ENCODE data around the gene NKAIN2. TPM values are rescaled to one million over a fixed set of nuclear protein-coding genes. Genes with fewer than 3 reads are reported as not detected.
"Not testable (repeated sequence)": the region's sequence is repeated elsewhere in the genome, so short reads cannot be mapped to it uniquely, and the experiment has no call there.

NKAIN2 gene
- total RNA-seq, 1 experiment from 2014 or later: not detected

DNA sequence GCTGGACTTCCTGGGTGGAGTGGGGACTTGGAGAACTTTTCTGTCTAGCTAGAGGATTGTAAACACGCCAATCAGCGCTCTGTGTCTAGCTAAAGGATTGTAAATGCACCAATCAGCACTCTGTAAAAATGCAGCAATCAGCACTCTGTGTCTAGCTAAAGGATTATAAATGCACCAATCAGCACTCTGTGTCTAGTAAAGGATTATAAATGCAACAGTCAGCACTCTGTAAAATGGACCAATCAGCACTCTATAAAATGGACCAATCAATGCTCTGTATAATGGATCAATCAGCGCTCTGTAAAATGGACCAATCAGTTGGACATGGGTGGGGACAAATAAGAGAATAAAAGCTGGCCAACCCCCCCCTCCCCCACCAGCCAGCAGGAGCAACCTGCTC is 760.5 kb downstream of the NKAIN2 start:
- ATAC-seq; intact Hi-C loops (cut with micrococcal nuclease): not testable (repeated sequence)

DNA sequence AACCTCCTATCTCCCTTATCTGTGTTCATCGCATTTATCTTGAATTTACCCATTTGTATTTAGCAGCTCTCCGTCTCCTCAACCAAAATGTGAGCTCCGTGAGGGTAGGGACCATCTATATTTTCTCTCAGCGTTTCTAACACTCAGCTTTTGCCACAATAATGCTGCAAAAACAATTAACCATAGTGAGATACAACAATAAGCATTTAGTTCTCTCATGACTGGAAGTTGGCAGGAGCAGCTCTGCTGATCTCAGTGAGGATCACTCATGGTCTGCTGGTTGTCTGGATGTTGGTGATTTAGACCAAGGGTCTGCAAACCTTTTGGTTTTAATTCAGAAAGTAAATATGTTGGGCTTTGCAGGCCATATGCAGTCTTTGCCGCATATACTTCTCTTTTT is 763.7 kb downstream of the NKAIN2 start:
- DNase-seq (ENCODE audit: low read depth, low spot score) (no peak), ATAC-seq (no peak)
- Histone ChIP-seq H3K9me3 (ENCODE audit: control insufficient read depth in 1 of 2, insufficient read depth in 1 of 2, low read depth in 1 of 2, low read length in 2 of 2) (no peaks in the 10 kb centered on the region), H2AFZ (ENCODE audit: low read depth, low read length, poor library complexity, severe bottlenecking) (no peak overlapping the region), H3K79me2 (ENCODE audit: insufficient read depth, low read length) (no peaks in the 10 kb centered on the region), H3K9me2 (ENCODE audit: insufficient read depth) (no peaks in the 10 kb centered on the region), H3K4me2 (ENCODE audit: low read length) (no peak overlapping the region), H4K20me1 (ENCODE audit: insufficient read depth) (no peaks in the 10 kb centered on the region), H3K4me3 (replicated peaks in 1 of 2; ENCODE audit: low read depth in 1 of 2, low read length in 2 of 2) (no peak overlapping the region), H3K27ac (ENCODE audit: low read depth, low read length) (no peak overlapping the region), H3K4me1 (ENCODE audit: control insufficient read depth in 1 of 2, insufficient read depth in 2 of 2, low read length in 2 of 2) (no peaks in the 10 kb centered on the region), H3K36me3 (ENCODE audit: control insufficient read depth in 1 of 2, insufficient read depth in 2 of 2, low read length in 2 of 2) (no peaks in the 10 kb centered on the region), H3K27me3 (ENCODE audit: insufficient read depth, low read length) (no peaks in the 10 kb centered on the region), H3K9ac (ENCODE audit: low read length) (no peak overlapping the region)
- intact Hi-C loops (cut with micrococcal nuclease): no loop called here
- RAD21 ChIA-PET (ENCODE audit: low non-redundant PET in 1 of 2, low total read pairs in 2 of 2, uncharacterized antibody in 2 of 2, unreplicated experiment in 2 of 2): no interaction called here
- CTCF ChIA-PET: no interaction called here
- no TSS peak for BruUV-seq (replicated peaks)
- POLR2A ChIA-PET: no interaction called here
- no peak for TF ChIP-seq EZH2phosphoT487 (IDR thresholded peaks at IDR 0.05; ENCODE audit: borderline replicate concordance)
- TF ChIP-seq POLR2A (IDR thresholded peaks at IDR 0.05; ENCODE audit: borderline replicate concordance, extremely low read depth, insufficient read depth, insufficient read length): no peak
- no peak for TF ChIP-seq YY1 (IDR thresholded peaks at IDR 0.05; ENCODE audit: extremely low read depth, insufficient replicate concordance, low read depth, low read length)
- TF ChIP-seq, protein P1, sequence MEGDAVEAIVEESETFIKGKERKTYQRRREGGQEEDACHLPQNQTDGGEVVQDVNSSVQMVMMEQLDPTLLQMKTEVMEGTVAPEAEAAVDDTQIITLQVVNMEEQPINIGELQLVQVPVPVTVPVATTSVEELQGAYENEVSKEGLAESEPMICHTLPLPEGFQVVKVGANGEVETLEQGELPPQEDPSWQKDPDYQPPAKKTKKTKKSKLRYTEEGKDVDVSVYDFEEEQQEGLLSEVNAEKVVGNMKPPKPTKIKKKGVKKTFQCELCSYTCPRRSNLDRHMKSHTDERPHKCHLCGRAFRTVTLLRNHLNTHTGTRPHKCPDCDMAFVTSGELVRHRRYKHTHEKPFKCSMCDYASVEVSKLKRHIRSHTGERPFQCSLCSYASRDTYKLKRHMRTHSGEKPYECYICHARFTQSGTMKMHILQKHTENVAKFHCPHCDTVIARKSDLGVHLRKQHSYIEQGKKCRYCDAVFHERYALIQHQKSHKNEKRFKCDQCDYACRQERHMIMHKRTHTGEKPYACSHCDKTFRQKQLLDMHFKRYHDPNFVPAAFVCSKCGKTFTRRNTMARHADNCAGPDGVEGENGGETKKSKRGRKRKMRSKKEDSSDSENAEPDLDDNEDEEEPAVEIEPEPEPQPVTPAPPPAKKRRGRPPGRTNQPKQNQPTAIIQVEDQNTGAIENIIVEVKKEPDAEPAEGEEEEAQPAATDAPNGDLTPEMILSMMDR (IDR thresholded peaks at IDR 0.05 in 2 of 3, conservative IDR thresholded peaks at IDR 0.05 in 1 of 3; ENCODE audit: borderline replicate concordance in 1 of 3, insufficient read depth in 1 of 3, low read depth in 2 of 3, low read length in 2 of 3): no peak
- TF ChIP-seq ELF1 (IDR thresholded peaks at IDR 0.05; ENCODE audit: borderline replicate concordance, low read depth): no peak
- no peak for TF ChIP-seq MAX (IDR thresholded peaks at IDR 0.05)
- no peak for TF ChIP-seq EGR1 (IDR thresholded peaks at IDR 0.05; ENCODE audit: low read depth)
- no peak for TF ChIP-seq ZFX (IDR thresholded peaks at IDR 0.05)
- TF ChIP-seq, protein P2, sequence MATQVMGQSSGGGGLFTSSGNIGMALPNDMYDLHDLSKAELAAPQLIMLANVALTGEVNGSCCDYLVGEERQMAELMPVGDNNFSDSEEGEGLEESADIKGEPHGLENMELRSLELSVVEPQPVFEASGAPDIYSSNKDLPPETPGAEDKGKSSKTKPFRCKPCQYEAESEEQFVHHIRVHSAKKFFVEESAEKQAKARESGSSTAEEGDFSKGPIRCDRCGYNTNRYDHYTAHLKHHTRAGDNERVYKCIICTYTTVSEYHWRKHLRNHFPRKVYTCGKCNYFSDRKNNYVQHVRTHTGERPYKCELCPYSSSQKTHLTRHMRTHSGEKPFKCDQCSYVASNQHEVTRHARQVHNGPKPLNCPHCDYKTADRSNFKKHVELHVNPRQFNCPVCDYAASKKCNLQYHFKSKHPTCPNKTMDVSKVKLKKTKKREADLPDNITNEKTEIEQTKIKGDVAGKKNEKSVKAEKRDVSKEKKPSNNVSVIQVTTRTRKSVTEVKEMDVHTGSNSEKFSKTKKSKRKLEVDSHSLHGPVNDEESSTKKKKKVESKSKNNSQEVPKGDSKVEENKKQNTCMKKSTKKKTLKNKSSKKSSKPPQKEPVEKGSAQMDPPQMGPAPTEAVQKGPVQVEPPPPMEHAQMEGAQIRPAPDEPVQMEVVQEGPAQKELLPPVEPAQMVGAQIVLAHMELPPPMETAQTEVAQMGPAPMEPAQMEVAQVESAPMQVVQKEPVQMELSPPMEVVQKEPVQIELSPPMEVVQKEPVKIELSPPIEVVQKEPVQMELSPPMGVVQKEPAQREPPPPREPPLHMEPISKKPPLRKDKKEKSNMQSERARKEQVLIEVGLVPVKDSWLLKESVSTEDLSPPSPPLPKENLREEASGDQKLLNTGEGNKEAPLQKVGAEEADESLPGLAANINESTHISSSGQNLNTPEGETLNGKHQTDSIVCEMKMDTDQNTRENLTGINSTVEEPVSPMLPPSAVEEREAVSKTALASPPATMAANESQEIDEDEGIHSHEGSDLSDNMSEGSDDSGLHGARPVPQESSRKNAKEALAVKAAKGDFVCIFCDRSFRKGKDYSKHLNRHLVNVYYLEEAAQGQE (IDR thresholded peaks at IDR 0.05; ENCODE audit: low read depth): no peak
- no peak for TF ChIP-seq EZH2 (IDR thresholded peaks at IDR 0.05)
- no peak for TF ChIP-seq FOSL1 (IDR thresholded peaks at IDR 0.05; ENCODE audit: low read depth)
- no peak for TF ChIP-seq POLR2AphosphoS5 (IDR thresholded peaks at IDR 0.05; ENCODE audit: low read depth, low read length)
- TF ChIP-seq, protein P3, sequence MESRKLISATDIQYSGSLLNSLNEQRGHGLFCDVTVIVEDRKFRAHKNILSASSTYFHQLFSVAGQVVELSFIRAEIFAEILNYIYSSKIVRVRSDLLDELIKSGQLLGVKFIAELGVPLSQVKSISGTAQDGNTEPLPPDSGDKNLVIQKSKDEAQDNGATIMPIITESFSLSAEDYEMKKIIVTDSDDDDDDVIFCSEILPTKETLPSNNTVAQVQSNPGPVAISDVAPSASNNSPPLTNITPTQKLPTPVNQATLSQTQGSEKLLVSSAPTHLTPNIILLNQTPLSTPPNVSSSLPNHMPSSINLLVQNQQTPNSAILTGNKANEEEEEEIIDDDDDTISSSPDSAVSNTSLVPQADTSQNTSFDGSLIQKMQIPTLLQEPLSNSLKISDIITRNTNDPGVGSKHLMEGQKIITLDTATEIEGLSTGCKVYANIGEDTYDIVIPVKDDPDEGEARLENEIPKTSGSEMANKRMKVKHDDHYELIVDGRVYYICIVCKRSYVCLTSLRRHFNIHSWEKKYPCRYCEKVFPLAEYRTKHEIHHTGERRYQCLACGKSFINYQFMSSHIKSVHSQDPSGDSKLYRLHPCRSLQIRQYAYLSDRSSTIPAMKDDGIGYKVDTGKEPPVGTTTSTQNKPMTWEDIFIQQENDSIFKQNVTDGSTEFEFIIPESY (IDR thresholded peaks at IDR 0.05; ENCODE audit: extremely low read depth, insufficient replicate concordance, low read length): no peak

More for the DNA sequence above, 760.5 kb downstream of the NKAIN2 start:
- H2AFZ ChIP-seq (ENCODE audit: low read depth, low read length, poor library complexity, severe bottlenecking); DNase-seq (ENCODE audit: low read depth, low spot score); H3K36me3 ChIP-seq (ENCODE audit: control insufficient read depth in 1 of 2, insufficient read depth in 2 of 2, low read length in 2 of 2); CTCF ChIA-PET; BruUV-seq (replicated peaks); POLR2A ChIA-PET; H3K9me2 ChIP-seq (ENCODE audit: insufficient read depth); H3K9me3 ChIP-seq (ENCODE audit: control insufficient read depth in 1 of 2, insufficient read depth in 1 of 2, low read depth in 1 of 2, low read length in 2 of 2); H3K79me2 ChIP-seq (ENCODE audit: insufficient read depth, low read length); H3K9ac ChIP-seq (ENCODE audit: low read length); RAD21 ChIA-PET (ENCODE audit: low non-redundant PET in 1 of 2, low total read pairs in 2 of 2, uncharacterized antibody in 2 of 2, unreplicated experiment in 2 of 2); H3K4me1 ChIP-seq (ENCODE audit: control insufficient read depth in 1 of 2, insufficient read depth in 2 of 2, low read length in 2 of 2); H4K20me1 ChIP-seq (ENCODE audit: insufficient read depth); H3K4me3 ChIP-seq (replicated peaks in 1 of 2; ENCODE audit: low read depth in 1 of 2, low read length in 2 of 2); H3K27ac ChIP-seq (ENCODE audit: low read depth, low read length); H3K4me2 ChIP-seq (ENCODE audit: low read length); H3K27me3 ChIP-seq (ENCODE audit: insufficient read depth, low read length): not testable (repeated sequence)
